PC-9 (cell line): Measurements from ENCODE around the gene PUDP.

Experiments
- EZH2 ChIP-seq: fragments of 200-600 bp; sonication (generic); IDR thresholded peaks from 2 replicates; pipeline ENCODE4 v1.8.0; 2017; ENCODE audit warnings: antibody characterized with exemption, low read depth
- TF ChIP-seq, protein P1 (sequence below): fragments of 200-600 bp; sonication (generic); conservative IDR thresholded peaks from 2 replicates; pipeline ENCODE4 v1.6.1; 2017; ENCODE audit warnings: mixed run types, antibody characterized with exemption, mild to moderate bottlenecking, moderate library complexity

DNA sequence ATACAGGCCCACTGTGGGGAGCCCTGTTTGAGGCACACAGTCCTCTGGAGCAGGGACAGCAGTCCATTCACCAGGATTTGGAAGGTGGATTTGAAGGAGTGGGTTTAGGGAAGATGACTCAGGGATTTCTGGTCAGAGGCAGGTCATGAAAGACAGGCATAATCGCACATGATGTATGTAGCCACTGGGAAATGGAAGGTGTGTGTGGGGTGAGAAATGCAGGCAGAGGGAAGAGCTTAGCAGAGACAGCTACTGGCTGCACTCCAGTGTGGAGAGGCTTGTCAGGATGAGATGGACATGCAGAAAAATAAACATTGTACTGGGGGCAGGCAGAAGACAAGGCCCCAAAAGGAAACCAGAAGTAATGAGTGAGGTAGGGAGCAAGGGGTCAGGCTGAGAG is 85.7 kb downstream of the PUDP start:
- TF ChIP-seq, protein P1, sequence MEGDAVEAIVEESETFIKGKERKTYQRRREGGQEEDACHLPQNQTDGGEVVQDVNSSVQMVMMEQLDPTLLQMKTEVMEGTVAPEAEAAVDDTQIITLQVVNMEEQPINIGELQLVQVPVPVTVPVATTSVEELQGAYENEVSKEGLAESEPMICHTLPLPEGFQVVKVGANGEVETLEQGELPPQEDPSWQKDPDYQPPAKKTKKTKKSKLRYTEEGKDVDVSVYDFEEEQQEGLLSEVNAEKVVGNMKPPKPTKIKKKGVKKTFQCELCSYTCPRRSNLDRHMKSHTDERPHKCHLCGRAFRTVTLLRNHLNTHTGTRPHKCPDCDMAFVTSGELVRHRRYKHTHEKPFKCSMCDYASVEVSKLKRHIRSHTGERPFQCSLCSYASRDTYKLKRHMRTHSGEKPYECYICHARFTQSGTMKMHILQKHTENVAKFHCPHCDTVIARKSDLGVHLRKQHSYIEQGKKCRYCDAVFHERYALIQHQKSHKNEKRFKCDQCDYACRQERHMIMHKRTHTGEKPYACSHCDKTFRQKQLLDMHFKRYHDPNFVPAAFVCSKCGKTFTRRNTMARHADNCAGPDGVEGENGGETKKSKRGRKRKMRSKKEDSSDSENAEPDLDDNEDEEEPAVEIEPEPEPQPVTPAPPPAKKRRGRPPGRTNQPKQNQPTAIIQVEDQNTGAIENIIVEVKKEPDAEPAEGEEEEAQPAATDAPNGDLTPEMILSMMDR: no peak
- TF ChIP-seq EZH2: no peak
